Measurements from ENCODE around the gene ABCC10.

Gene ABCC10

GRCh38 chr6:43477235-43478007 is 50.1 kb downstream of the ABCC10 start, which contains the start of gene TJAP1:
TSS of gene TJAP1 (plus strand) at chr6:43477570. CDS start at chr6:43499002, 21,432 bp downstream.
- Mint-ChIP-seq H3K27ac (peak within 1 kb of the TSS; percentile 99), H3K4me1 (peaks cover 27 to 45% of the 10 kb centered on the region in 2 donors), H3K9me3 (no peaks in the 10 kb centered on the region), H3K27me3 (no peaks in the 10 kb centered on the region), H3K36me3 (peaks cover 4 to 5% of the 10 kb centered on the region in 2 donors), H3K4me3 (peak within 1 kb of the TSS; percentile 97 to 99)
- peak; percentile 90 for DNase-seq
- peak; percentile 100 for ATAC-seq (replicated peaks)

- no peaks in the 10 kb centered on the region for H3K27me3 Mint-ChIP-seq
- no peaks in the 10 kb centered on the region for H3K9me3 Mint-ChIP-seq
- peak overlapping the region; percentile 97 to 99 for H3K4me3 Mint-ChIP-seq
- peak overlapping the region; percentile 99 for H3K27ac Mint-ChIP-seq
- ATAC-seq (replicated peaks) = no peak
- H3K4me1 Mint-ChIP-seq = peaks cover 28 to 45% of the 10 kb centered on the region in 2 donors
- peaks cover 5% of the 10 kb centered on the region in 2 donors for H3K36me3 Mint-ChIP-seq
- no peak for DNase-seq
These were observed 50.6 kb downstream of the ABCC10 start for GRCh38 chr6:43478008-43478372.

- DNase-seq (no peak), ATAC-seq (replicated peaks) (no peak)
These were observed 53.7 kb downstream of the ABCC10 start for GRCh38 chr6:43481075-43481474.

GRCh38 chr6:43481591-43482236 is 54.4 kb downstream of the ABCC10 start:
- no peak overlapping the region for H3K4me3 Mint-ChIP-seq
- peaks cover 5 to 15% of the 10 kb centered on the region in 2 donors for H3K36me3 Mint-ChIP-seq
- H3K27me3 Mint-ChIP-seq = no peaks in the 10 kb centered on the region
- DNase-seq (no peak), ATAC-seq (replicated peaks) (no peak)
- peaks cover 33 to 48% of the 10 kb centered on the region in 2 donors for H3K4me1 Mint-ChIP-seq
- H3K9me3 Mint-ChIP-seq = no peaks in the 10 kb centered on the region
- no peak overlapping the region for H3K27ac Mint-ChIP-seq

More at GRCh38 chr6:43481075-43481474, 53.7 kb downstream of the ABCC10 start:
- Mint-ChIP-seq H3K27ac (no peak overlapping the region), H3K36me3 (peaks cover 5 to 13% of the 10 kb centered on the region in 2 donors), H3K9me3 (no peaks in the 10 kb centered on the region), H3K4me1 (peaks cover 33 to 50% of the 10 kb centered on the region in 2 donors), H3K27me3 (no peaks in the 10 kb centered on the region), H3K4me3 (no peak overlapping the region)

- Mint-ChIP-seq H3K9me3 (no peaks in the 10 kb centered on the region), H3K27me3 (no peaks in the 10 kb centered on the region), H3K4me3 (no peak overlapping the region), H3K36me3 (peaks cover 8 to 27% of the 10 kb centered on the region in 2 donors), H3K4me1 (peaks cover 17 to 36% of the 10 kb centered on the region in 2 donors), H3K27ac (peak overlapping the region; percentile 59)
- no peak for ATAC-seq (replicated peaks)
- no peak for DNase-seq
These were observed 61.4 kb downstream of the ABCC10 start for GRCh38 chr6:43488667-43489276.

GRCh38 chr6:43489277-43490072 is 62.1 kb downstream of the ABCC10 start:
- Mint-ChIP-seq H3K27ac (peak overlapping the region; percentile 20), H3K27me3 (no peaks in the 10 kb centered on the region), H3K4me1 (peaks cover 17 to 40% of the 10 kb centered on the region in 2 donors), H3K9me3 (no peaks in the 10 kb centered on the region), H3K36me3 (peaks cover 8 to 30% of the 10 kb centered on the region in 2 donors), H3K4me3 (no peak overlapping the region)
- ATAC-seq (replicated peaks) (no peak), DNase-seq (no peak)

- Mint-ChIP-seq H3K4me1 (peaks cover 19 to 41% of the 10 kb centered on the region in 2 donors), H3K36me3 (peaks cover 8 to 27% of the 10 kb centered on the region in 2 donors), H3K27me3 (no peaks in the 10 kb centered on the region), H3K9me3 (no peaks in the 10 kb centered on the region), H3K27ac (no peak overlapping the region), H3K4me3 (no peak overlapping the region)
- no peak for DNase-seq
- no peak for ATAC-seq (replicated peaks)
These were observed 63.2 kb downstream of the ABCC10 start for GRCh38 chr6:43490523-43490939.

GRCh38 chr6:43491750-43492661 is 64.7 kb downstream of the ABCC10 start:
- Mint-ChIP-seq H3K36me3 (peaks cover 9 to 23% of the 10 kb centered on the region in 2 donors), H3K4me1 (peaks cover 19 to 41% of the 10 kb centered on the region in 2 donors), H3K27me3 (no peaks in the 10 kb centered on the region), H3K4me3 (no peak overlapping the region), H3K9me3 (no peaks in the 10 kb centered on the region), H3K27ac (no peak overlapping the region)
- DNase-seq = no peak
- ATAC-seq (replicated peaks) = no peak

- Mint-ChIP-seq H3K9me3 (no peaks in the 10 kb centered on the region), H3K36me3 (peaks cover 13 to 23% of the 10 kb centered on the region in 2 donors), H3K27me3 (no peaks in the 10 kb centered on the region), H3K4me1 (peaks cover 19 to 41% of the 10 kb centered on the region in 2 donors), H3K27ac (no peak overlapping the region), H3K4me3 (no peak overlapping the region)
- no peak for DNase-seq
- ATAC-seq (replicated peaks) = no peak
These were observed 65.3 kb downstream of the ABCC10 start for GRCh38 chr6:43492673-43493072.

GRCh38 chr6:43493230-43493629 is 65.9 kb downstream of the ABCC10 start:
- H3K27me3 Mint-ChIP-seq = no peaks in the 10 kb centered on the region
- H3K4me3 Mint-ChIP-seq = no peak overlapping the region
- H3K9me3 Mint-ChIP-seq = no peaks in the 10 kb centered on the region
- H3K4me1 Mint-ChIP-seq = peaks cover 19 to 38% of the 10 kb centered on the region in 2 donors
- DNase-seq (no peak), ATAC-seq (replicated peaks) (no peak)
- peaks cover 13 to 21% of the 10 kb centered on the region in 2 donors for H3K36me3 Mint-ChIP-seq
- H3K27ac Mint-ChIP-seq = no peak overlapping the region

- H3K4me3 Mint-ChIP-seq = no peak overlapping the region
- H3K9me3 Mint-ChIP-seq = no peaks in the 10 kb centered on the region
- H3K27ac Mint-ChIP-seq = no peak overlapping the region
- DNase-seq (no peak), ATAC-seq (replicated peaks) (no peak)
- peaks cover 14 to 23% of the 10 kb centered on the region in 2 donors for H3K36me3 Mint-ChIP-seq
- H3K27me3 Mint-ChIP-seq = no peaks in the 10 kb centered on the region
- peaks cover 19 to 32% of the 10 kb centered on the region in 2 donors for H3K4me1 Mint-ChIP-seq
These were observed 66.5 kb downstream of the ABCC10 start for GRCh38 chr6:43493833-43494232.

- no peak for DNase-seq
These were observed 67.0 kb downstream of the ABCC10 start for GRCh38 chr6:43494321-43494720.

GRCh38 chr6:43494766-43495165 is 67.4 kb downstream of the ABCC10 start:
- DNase-seq (no peak), ATAC-seq (replicated peaks) (no peak)
- peaks cover 18 to 25% of the 10 kb centered on the region in 2 donors for H3K36me3 Mint-ChIP-seq
- no peak overlapping the region for H3K27ac Mint-ChIP-seq
- H3K4me3 Mint-ChIP-seq = no peak overlapping the region
- H3K9me3 Mint-ChIP-seq = no peaks in the 10 kb centered on the region
- H3K27me3 Mint-ChIP-seq = no peaks in the 10 kb centered on the region
- peaks cover 15 to 26% of the 10 kb centered on the region in 2 donors for H3K4me1 Mint-ChIP-seq

More at GRCh38 chr6:43494321-43494720, 67.0 kb downstream of the ABCC10 start:
- Mint-ChIP-seq H3K4me1 (peaks cover 15 to 27% of the 10 kb centered on the region in 2 donors), H3K4me3 (no peak overlapping the region), H3K27me3 (no peaks in the 10 kb centered on the region), H3K9me3 (no peaks in the 10 kb centered on the region), H3K27ac (no peak overlapping the region), H3K36me3 (peaks cover 14 to 21% of the 10 kb centered on the region in 2 donors)
- no peak for ATAC-seq (replicated peaks)
